AML-193 (cell line): ENCODE measurements around the gene SHROOM1.
"Not testable (repeated sequence)": the region's sequence is repeated elsewhere in the genome, so short reads cannot be mapped to it uniquely, and the experiment has no call there.

Source experiments
- DNase-seq, 2 experiments: peaks; one replicate each; lab custom pipeline; 2025; lab: John Stamatoyannopoulos, UW

SHROOM1 gene

DNA sequence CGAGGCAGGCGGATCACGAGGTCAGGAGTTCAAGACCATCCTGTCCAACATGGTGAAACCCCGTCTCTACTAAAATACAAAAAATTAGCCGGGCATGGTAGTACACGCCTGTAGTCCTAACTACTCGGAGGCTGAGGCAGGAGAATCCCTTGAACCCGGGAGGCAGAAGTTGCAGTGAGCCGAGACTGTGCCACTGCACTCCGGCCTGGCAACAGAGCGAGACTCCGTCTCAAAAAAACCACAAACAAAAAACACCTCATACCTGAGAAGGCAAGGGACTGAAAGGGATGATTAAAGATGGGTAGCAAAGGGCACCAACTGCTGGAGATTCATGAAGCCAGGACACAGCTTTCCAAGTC is 23.7 kb downstream of the SHROOM1 start:
- not testable (repeated sequence) for DNase-seq

DNA sequence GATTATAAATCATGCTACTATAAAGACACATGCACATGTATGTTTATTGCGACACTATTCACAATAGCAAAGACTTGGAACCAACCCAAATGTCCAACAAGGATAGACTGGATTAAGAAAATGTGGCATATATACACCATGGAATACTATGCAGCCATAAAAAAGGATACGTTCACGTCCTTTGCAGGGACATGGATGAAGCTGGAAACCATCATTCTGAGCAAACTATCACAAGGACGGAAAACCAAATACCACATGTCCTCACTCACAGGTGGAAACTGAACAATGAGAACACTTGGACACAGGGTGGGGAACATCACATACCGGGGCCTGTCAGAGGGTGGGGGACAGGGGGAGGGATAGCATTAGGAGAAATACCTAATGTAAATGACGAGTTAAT is 24.6 kb downstream of the SHROOM1 start:
- not testable (repeated sequence) for DNase-seq

DNA sequence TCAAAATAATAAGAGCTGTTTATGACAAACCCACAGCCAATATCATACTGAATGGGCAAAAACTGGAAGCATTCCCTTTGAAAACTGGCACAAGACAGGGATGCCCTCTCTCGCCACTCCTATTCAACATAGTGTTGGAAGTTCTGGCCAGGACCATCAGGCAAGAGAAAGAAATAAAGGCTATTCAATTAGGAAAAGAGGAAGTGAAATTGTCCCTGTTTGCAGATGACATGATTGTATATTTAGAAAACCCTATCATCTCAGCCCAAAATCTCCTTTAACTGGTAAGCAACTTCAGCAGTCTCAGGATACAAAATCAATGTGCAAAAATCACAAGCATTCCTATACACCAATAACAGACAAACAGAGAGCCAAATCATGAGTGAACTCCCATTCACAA is 26.2 kb downstream of the SHROOM1 start:
- DNase-seq = not testable (repeated sequence)

DNA sequence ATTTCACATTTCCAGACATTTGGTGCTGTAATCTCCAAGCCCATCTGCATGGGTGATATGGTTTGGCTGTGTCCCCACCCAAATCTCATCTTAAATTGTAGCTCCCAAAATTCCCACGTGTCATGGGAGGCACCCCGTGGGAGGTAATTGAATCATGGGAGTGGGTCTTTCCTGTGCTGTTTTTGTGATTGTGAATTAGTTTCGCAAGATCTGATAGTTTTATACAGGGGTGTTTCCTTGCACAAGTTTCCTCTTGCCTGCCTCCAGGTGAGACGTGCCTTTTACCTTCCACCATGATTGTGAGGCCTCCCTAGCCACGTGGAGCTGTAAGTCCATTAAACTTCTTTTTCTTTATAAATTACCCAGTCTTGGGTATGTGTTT is 27.8 kb downstream of the SHROOM1 start:
- not testable (repeated sequence) for DNase-seq

DNA sequence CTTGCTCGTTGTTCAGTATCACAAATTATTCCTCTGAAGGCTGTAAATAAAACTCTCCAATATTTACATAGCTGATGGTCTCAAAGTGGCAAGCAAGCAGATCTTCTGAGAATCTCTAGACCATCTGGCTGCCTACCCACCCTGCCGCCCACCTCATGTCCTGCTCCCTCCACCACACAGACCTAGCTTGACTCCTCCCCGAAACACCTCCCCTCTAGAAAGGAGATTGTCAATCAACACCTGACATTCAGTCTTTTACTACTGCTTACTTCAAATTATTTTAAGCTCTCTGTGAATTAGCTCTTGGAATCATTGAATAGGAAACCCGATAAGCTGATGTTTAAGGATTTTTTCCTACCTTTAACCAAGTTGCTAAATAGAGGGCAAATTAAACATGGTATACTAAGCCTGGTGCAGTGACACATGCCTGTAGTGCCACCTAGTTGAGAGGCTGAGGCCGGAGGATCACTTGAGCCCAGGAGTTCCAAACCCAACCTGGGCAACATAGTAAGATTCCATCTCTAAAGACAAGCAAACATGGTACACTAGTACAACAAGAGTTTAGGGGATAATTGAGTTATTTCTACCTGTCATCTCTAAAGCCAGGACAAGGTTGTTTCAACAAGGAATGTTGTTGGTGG is 28.3 kb downstream of the SHROOM1 start:
- no peak for DNase-seq

DNA sequence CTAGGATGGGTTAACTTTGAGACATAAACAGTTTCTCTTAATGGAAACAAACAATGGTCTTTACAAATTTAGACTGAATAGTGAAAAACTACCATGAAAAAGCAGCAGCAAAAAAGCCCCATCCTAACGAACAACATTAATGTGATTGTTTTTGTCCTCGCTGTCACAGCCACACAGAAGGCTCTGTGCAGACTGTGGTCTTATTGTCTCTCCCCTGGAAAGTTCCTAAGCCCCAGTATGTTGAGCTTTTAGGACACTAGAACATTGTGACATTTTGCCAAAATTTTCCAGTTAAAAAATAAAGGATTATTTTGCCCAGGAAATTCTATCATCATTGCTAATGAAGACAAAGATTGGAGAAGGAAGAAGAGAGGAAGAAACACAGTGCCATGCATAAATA is 29.9 kb downstream of the SHROOM1 start:
- DNase-seq = no peak

DNA sequence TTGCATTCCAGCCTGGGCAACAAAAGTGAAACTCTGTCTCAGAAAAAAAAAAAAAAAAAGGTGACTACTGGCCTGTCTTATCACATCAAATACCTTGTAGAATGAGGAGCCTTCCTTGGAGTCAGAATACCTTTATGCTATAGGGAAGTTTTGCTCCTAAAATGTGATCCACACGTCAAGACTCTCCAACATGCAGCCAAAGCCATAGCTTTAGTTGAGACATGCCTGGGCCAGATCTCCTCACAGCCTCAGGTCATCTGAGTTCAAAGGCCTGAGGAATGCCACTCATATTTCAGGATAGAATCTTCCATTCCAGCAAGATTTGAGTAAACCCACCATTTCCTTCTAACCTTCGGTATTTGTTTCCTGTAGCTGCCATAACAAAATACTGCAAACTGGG is 31.1 kb downstream of the SHROOM1 start:
- DNase-seq = no peak

DNA sequence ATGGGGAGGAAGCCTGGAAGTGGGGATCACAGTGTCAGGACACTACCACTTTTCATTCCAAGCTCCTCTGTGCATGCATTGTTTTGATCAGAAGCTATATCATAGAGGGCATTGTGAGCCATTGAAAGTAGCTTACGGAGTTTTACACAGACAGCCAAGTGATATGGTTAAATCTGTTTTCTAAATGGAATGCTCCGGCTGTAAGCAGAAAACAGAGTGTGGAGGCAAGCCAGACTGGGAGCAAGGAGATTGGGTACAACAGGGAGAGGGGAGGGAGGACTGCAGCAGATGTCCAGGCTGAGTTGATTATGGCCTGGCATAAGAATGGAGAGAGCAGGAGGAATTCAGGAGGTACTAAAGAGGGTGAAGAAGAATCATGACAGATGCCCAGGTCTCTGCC is 32.8 kb downstream of the SHROOM1 start:
- DNase-seq = no peak

DNA sequence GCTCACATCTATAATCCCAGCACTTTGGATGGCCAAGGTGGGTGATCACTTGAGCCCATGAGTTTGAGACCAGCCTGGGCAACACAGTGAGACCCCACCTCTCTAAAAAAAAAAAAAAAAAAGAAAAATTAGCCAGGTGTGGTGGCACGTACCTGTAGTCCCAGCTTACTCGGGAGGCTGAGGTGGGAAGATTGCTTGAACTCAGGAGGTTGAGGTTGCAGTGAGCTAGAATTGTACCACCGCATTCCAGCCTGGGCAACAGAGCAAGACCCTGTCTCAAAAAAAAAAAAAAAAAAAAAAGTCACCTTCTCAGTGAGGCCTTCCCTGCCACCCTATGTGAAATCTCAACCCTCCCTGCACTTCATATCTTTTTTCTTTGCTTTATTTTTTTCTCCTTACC is 39.4 kb downstream of the SHROOM1 start:
- no peak for DNase-seq

DNA sequence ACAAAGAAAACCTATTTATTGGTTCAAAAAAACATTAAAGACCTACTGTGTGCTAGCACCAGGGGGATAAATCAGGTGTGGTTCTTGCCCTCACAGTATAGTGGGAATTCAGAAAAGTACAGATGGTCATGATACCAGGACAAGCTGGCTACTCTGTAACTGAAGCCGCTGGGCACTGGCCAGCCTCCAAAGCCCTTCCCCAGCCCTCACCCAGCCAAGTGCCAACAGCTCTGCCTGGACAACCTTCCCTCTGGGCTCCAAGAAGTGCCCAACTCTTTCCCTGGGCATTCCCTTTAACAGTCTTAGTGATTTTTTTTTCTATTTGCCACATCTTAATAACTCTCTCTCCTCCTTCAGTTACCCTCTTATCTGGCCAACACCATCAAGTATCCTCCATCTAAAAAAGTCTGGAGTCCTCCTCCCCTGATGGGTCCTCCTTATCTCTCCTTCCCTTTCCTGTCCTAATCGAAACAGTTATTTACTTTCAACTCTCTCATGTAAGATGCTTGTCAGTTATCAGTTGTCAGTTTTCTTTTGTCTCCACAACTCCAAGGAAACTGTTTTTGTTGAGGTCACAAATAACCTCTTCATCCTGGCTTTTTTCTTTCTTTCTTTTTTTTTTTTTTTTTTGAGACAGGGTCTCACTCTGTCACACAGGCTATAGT is 40.1 kb downstream of the SHROOM1 start:
- no peak for DNase-seq

DNA sequence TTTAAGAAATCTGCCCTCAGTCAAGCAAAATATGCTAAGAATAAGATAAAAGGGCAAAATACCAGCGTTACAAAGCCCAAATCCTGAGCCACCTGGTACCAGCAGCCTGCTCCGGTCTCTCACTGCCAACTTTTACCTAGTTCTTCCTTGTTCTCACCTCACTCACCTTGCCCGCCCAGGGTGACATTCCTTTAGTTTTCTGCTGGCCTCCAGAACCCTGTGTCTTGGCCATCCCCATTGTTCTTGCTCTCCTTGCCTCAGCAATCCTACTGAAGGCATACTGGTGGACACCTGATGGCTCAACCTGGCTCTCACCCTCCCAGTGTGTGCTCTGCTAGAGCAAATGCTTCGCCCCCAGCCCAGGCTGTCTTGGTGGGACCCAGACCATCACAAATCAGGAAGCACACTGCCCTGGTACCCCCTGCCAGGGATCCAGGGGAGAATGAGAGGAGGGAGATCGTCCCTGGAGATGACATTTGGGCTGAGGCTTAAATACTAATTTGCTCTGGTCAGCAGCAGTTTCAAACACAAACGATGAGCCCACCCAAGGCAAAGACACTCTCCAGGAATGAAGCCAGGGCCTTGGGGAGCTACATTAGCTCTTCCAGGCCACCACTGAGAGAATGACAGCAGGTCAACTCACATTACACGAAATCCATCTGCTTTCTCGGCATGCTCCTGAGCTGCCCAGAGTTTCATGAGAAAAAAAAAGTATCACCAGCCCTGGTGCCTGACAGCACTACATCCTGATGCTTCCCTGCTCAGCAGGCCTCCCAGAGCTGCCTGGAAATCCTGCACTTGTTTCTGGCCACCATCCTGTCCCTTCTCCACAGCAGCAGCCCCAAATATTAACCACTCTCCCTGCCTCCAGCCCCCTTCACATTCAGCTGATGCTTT is 41.2 kb downstream of the SHROOM1 start:
- no peak for DNase-seq

DNA sequence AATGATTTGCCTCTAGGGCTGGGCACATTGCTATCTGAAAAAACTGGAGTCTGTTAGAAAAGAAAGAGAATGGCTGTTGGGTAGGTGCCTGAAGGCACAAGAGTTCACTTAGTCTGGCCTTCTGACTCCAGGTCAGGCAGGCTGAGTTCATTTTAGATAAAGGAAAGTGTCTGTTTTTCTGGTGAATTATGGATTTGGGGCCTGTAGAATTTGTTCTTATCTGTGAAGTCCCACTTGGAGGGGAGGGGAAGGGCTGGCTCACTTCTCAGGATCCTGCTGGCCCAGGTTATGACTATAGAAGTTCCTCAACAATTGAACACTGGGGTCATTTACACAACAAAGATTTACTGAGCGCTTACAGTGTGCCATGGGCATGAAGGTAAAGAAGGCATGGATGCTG is 41.9 kb downstream of the SHROOM1 start:
- DNase-seq = no peak

DNA sequence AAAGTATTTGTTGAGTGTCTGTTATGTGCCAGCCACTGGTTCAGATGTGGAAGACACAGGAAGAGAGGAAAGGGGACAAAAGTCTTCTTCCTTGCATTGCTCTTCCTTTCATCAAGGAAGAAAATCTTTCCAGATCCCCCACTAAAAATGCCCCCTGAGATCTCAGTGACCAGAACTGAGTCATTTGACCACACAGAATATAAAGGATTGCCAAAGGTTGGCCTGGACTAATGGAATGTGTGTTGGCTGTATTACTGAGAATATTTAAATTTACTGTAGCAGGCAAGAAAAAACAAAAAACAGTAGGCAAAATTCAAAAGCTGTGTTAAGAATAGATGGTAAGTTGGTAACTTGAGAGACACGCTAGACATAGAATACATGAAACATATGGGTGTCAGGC is 43.4 kb downstream of the SHROOM1 start:
- DNase-seq = no peak

DNA sequence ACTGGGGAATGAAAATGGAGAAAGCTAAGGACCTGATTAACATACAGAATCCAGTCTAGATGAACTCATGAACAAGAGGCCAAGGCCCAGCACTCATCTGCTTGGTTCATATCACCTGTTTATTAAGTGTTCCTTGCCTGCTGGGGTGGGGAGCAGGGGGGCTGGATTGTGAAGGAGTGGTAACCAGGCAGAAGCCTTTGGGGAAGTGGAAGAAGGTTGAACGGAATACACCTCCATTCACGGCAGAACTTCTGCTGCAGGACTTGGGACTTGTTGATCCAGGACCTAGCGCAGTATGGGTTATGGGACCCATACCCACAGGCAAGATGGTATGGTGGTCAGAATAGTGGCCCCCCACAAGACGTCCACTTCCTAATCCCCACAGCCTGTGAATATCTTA is 44.6 kb downstream of the SHROOM1 start:
- no peak for DNase-seq

DNA sequence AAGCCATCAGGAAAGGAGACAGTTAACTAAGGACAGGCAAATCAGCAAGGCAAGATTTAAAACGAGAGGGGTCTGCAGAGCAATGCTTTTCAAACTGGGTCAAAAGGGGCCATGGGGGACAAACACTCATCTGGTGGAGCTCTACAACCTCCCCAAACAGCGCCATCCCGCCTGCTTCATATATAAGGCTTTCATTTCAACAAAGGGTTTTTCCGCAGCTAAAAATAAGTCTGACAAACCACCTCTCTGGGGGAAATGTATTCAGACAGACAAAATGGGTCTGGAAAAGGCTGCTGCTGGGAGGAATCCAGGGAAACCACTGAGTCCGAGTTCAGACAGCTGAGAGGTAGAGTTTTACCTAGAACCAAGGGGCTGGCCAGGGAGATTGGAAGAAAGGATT is 45.1 kb downstream of the SHROOM1 start:
- no peak for DNase-seq

DNA sequence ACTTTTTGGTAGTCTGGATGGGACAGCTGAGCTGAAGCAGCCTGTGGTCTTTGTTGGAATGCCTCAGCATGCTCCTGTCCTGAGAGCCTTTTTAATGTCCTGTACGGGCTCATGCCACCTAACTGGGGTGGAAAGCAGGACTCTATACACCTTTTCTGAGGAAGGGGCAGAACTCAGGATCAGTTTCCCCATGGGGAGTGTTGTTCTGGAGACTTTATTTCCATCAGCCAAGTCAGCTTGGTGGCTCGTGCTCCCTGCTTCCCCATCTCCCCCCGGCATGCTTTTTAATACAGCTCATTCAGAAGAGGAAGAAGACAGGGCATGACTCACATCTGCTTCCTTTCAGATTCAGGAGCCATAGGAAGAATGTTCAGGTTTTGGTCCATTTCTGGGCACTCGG is 48.3 kb downstream of the SHROOM1 start:
- peak; percentile 45 to 50 for DNase-seq

DNA sequence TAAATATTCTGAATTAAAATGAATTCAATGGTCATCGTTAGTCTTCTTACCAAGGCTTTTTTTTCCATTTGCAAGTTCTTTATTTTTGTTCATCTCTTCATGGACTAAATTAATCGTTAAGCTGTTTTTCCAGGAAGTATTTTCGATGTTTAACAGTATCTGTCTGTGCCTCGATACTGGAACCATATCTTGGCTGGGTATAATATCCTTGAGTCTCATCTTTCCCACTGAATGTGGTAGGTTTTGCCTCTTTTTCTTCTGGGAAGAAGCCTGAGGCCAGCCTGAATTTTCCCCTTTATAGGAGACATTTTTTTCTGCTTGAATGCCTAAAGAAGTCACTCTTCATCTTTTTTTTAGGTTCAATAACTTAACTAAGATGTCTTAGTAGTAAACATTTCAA is 49.4 kb downstream of the SHROOM1 start:
- no peak for DNase-seq

DNA sequence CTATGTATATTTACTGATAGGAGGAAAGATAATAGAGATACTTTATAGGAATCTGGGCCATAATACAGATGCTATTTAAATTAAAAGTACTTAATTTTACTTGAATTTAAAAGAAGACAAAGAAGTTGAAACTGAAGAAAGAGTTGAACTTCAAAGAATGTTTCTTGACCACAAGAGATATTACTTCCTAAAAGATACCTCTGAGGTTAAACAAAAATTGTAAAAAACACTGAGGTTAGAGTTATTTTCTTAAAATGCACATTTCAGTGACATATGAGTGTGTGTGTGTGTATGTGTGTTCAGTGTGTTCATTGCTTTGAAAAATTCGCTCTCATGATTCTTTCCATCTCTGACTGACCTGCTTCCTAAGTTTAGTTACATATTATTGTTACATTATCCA is 49.9 kb downstream of the SHROOM1 start:
- DNase-seq = no peak

DNA sequence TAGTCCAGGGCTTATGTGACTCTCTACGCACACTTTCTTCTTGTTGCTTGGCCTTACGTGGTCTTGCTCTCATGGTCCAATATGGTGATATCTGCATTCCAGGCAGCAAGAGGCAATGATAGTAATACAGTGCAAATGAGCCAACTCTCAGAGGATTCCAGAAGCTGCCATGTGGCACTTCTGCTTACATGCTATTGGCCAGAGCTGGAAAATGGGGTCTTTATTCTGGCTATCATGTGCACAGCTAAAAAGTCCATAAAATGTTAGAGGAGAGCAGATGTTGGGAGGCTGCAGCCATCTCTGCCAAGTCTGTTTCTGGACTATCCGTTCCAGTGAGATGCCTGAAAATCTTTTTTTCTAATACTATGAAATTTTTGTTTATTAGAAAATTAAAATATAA is 50.5 kb downstream of the SHROOM1 start:
- DNase-seq = no peak

DNA sequence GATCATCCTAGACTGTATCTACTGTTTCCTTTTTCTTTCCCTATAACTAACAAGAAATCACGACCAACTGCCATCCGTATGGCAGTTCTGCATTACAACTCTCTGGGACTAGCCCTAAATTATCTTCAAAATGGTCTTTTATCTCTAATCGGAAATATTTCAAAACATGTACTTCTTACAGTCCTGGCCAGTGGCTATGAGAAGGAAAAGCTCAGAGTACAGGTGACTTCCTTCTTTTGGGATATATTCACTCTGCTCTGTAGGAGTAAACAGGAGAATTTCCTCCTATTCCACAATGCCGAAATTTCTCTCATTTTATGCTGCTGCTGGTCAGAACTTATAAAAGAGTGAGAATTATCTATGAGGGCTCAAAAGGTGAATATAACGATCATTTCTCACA is 51.6 kb downstream of the SHROOM1 start:
- DNase-seq = no peak

DNA sequence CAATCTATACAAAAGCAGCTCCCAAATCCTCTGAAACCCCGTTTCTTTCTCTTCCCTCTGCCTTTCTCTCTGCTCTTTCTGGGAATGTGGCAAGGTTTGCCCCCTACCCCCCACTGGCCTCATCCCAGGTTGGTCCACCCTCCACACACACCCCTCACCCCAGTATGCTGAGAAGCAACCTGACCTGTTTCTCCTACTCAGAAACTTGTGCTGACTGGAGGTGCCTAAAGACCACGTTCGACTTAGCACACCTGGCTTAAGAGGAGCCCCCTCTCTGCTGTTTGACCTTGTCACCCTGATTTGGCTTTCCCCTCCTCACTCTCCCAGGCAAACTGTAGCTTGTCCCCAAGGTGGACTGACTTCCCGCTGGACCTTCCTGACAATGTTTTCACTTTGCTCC is 52.3 kb downstream of the SHROOM1 start:
- DNase-seq = no peak

DNA sequence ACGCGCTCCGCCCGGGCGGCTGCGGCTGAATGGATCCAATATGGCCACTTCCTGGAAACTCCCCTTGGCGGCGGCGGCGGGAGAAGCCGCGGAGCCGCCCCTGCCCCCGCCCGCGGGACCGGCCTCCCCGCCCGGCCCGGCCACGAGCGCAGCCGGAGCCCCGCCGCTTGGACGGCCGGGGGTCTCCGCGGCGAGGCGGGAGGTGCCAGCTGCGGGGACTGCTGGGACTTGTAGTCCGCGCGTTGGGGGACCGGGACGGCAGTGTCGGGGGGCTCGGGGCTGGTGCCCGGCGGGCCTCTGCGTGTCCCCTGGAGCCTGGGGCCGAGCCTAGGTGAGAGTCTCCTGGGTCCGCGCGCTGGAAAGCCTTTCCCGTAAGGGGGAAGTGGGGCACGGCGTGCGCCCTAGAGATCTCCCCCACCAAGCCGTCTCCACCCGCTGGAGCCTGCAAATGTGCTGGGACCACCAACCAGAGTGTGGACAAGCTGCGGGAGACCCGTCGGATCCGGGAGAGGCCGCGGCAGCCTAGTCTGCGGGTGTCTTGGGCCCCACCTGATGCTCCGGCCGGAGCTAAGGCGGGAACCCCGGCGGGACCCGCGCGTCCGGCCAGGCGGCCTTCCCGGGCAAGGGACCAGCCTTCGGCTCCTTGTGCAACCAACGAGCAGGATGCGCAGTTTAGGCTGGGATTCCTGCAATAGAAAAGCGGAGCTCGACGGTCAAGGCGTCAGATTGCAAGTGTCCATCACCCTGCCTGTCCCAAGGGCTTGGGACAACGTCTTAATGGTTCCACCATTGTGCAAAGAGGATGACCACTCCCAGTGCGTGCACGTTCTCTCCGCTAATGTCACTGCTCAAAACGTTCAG is 53.0 kb downstream of the SHROOM1 start, which contains the start of gene SEPTIN8:
Gene SEPTIN8, minus strand, starts transcription at position 31 of the 861 bp plus-strand sequence. CDS start 102 bp downstream, outside the sequence.
- no peak for DNase-seq
